Endodermal cell (in vitro differentiated cells): ENCODE measurements around the gene CEP164. TPM values are rescaled to one million over a fixed set of nuclear protein-coding genes. Genes with fewer than 3 reads are reported as not detected.

Experiments used
- DNase-seq: peaks from one replicate; pipeline ENCODE4 v3.0.0-alpha.2; 2017
- H3K27ac ChIP-seq: 2 replicates; pipeline ENCODE4 v1.5.1; 2013; ENCODE audit warnings: mild to moderate bottlenecking, low read depth, low read length, moderate library complexity
- H3K27me3 ChIP-seq: 2 replicates; pipeline ENCODE4 v1.6.1; 2013; ENCODE audit warnings: mild to moderate bottlenecking, low read length, moderate library complexity; ENCODE audit not compliant: insufficient read depth, control insufficient read depth, poor library complexity, severe bottlenecking
- H3K36me3 ChIP-seq: 2 replicates; pipeline ENCODE4 v1.7.0; 2013; ENCODE audit warnings: mild to moderate bottlenecking, low read length, moderate library complexity; ENCODE audit not compliant: control insufficient read depth, insufficient read depth
- H3K4me1 ChIP-seq: one replicate; pipeline ENCODE4 v1.7.0; 2013; ENCODE audit warnings: low read length; ENCODE audit not compliant: control insufficient read depth, insufficient read depth
- H3K4me3 ChIP-seq: 2 replicates; pipeline ENCODE4 v1.5.1; 2013; ENCODE audit warnings: mild to moderate bottlenecking, low read length, moderate library complexity
- H3K9ac ChIP-seq: 2 replicates; pipeline ENCODE4 v1.6.1; 2013; ENCODE audit warnings: mild to moderate bottlenecking, low read length, moderate library complexity; ENCODE audit not compliant: poor library complexity, severe bottlenecking; ENCODE audit errors: extremely low read depth
- H3K9me3 ChIP-seq: 2 replicates; pipeline ENCODE4 v1.6.1; 2013; ENCODE audit warnings: mild to moderate bottlenecking, low read length, moderate library complexity; ENCODE audit not compliant: control insufficient read depth
- H3K27ac Mint-ChIP-seq: 2 replicates; pipeline ENCODE4 v1.8.0; 2020; ENCODE audit warnings: mixed read lengths
- H3K27me3 Mint-ChIP-seq: 2 replicates; pipeline ENCODE4 v1.8.0; 2021; ENCODE audit warnings: mild to moderate bottlenecking, mixed read lengths; ENCODE audit not compliant: insufficient read depth
- H3K36me3 Mint-ChIP-seq: 2 replicates; pipeline ENCODE4 v1.8.0; 2020; ENCODE audit warnings: low read depth, mixed read lengths
- H3K4me1 Mint-ChIP-seq: 2 replicates; pipeline ENCODE4 v1.8.0; 2020; ENCODE audit warnings: mixed read lengths
- H3K4me3 Mint-ChIP-seq: 2 replicates; pipeline ENCODE4 v1.8.0; 2020; ENCODE audit warnings: mild to moderate bottlenecking, moderate library complexity, mixed read lengths
- H3K9me3 Mint-ChIP-seq: 2 replicates; pipeline ENCODE4 v1.8.0; 2020; ENCODE audit warnings: mild to moderate bottlenecking, mixed read lengths
- CTCF ChIP-seq: fragments of 200-600 bp; sonication (generic); conservative IDR thresholded peaks from 2 replicates; pipeline ENCODE4 v1.5.0; 2021; ENCODE audit warnings: antibody characterized with exemption, mild to moderate bottlenecking
- WGBS, 2 experiments: methylation state at CpG; one replicate each; pipeline versions ENCODE4 v1.1.5 to v1.1.7; 2013; ENCODE audit warnings: missing lambda C conversion rate in 2 of 2, mixed read lengths in 1 of 2; ENCODE audit not compliant: insufficient coverage in 1 of 2, insufficient read length in 1 of 2; 5-methylcytosine and 5-hydroxymethylcytosine counted together
- total RNA-seq, 2 donors: library from RNA; stranded (reverse); fragmentation: NEBNext Ultra II Directional in 1 of 2; extraction: Animal tissue kit (Norgen Biotek cat#: 25700) in 1 of 2; gene quantifications; 2 replicates in 1 of 2; 3 replicates in 1 of 2; pipeline ENCODE4 v1.2.1, GENCODE V29; 2021

The CEP164 gene
- total RNA-seq, 2 donors from 2014 or later: 32.7 to 33.6 TPM

- H3K27me3 Mint-ChIP-seq: no peaks in the 10 kb centered on the region
- Histone ChIP-seq H3K36me3 (peaks cover 58% of the 10 kb centered on the region), H3K4me3 (no peak overlapping the region), H3K9ac (no peak overlapping the region), H3K27me3 (no peaks in the 10 kb centered on the region), H3K4me1 (no peaks in the 10 kb centered on the region), H3K27ac (no peak overlapping the region), H3K9me3 (no peaks in the 10 kb centered on the region)
- H3K9me3 Mint-ChIP-seq: no peaks in the 10 kb centered on the region
- no peak for DNase-seq
- H3K36me3 Mint-ChIP-seq: peaks cover 51% of the 10 kb centered on the region
- WGBS, 2 experiments: 88 to 100% methylated on average over 1 of the region's 1 CpG
- no peak for TF ChIP-seq CTCF
- no peak overlapping the region for H3K27ac Mint-ChIP-seq
- H3K4me1 Mint-ChIP-seq: no peaks in the 10 kb centered on the region
- no peak overlapping the region for H3K4me3 Mint-ChIP-seq
These were observed 56.4 kb downstream of the CEP164 start for GRCh38 chr11:117384045-117384444.

- DNase-seq: peak; percentile 21
- Histone ChIP-seq H3K27me3 (no peaks in the 10 kb centered on the region), H3K9me3 (no peaks in the 10 kb centered on the region), H3K36me3 (peaks cover 58% of the 10 kb centered on the region), H3K4me1 (no peaks in the 10 kb centered on the region), H3K27ac (no peak overlapping the region), H3K9ac (no peak overlapping the region), H3K4me3 (no peak overlapping the region)
- no peaks in the 10 kb centered on the region for H3K27me3 Mint-ChIP-seq
- no peaks in the 10 kb centered on the region for H3K9me3 Mint-ChIP-seq
- H3K4me1 Mint-ChIP-seq: no peaks in the 10 kb centered on the region
- peaks cover 61% of the 10 kb centered on the region for H3K36me3 Mint-ChIP-seq
- TF ChIP-seq CTCF: no peak
- H3K27ac Mint-ChIP-seq: no peak overlapping the region
- H3K4me3 Mint-ChIP-seq: no peak overlapping the region
- WGBS, 2 experiments: 98 to 100% methylated on average over 3 of the region's 3 CpGs
These were observed 57.8 kb downstream of the CEP164 start for GRCh38 chr11:117385471-117385870.

DNA sequence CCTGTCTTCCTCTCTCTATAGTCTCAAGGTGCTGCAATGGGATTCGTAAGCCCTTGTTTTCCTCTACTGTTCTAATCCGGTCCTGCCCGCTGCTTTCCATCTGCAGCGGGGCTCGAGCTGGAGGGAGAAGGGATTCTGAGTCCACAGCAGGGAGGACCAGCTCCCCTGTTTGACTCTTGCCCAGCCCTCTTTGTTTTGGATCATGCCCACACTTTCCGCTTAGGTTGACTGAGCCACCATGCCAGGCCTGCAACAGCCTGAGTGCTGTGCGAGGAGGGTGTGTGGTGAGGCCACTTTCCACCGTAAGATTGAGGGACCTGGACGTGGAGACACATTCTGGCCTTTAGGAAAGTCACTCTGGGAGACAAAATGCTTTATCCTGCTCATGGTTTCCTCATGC, 58.3 kb downstream of the CEP164 start:
- 95 to 99% methylated on average over 9 of the region's 9 CpGs for WGBS, 2 experiments
- no peaks in the 10 kb centered on the region for H3K27me3 ChIP-seq
- H3K4me1 ChIP-seq: no peaks in the 10 kb centered on the region
- Mint-ChIP-seq H3K27ac (no peak overlapping the region), H3K36me3 (peaks cover 62% of the 10 kb centered on the region), H3K4me1 (no peaks in the 10 kb centered on the region), H3K27me3 (no peaks in the 10 kb centered on the region), H3K4me3 (no peak overlapping the region), H3K9me3 (no peaks in the 10 kb centered on the region)
- H3K9ac ChIP-seq: no peak overlapping the region
- H3K27ac ChIP-seq: no peak overlapping the region
- H3K36me3 ChIP-seq: peaks cover 56% of the 10 kb centered on the region
- DNase-seq: peak; percentile 9
- no peaks in the 10 kb centered on the region for H3K9me3 ChIP-seq
- no peak for TF ChIP-seq CTCF
- H3K4me3 ChIP-seq: no peak overlapping the region
